Activated CD4-positive, alpha-beta memory T cell treated with anti-CD3 and anti-CD28 coated beads, Interleukin-2, amount 10 ng/mL, durations not matched to agents 7 days and 5 days (primary cell): ENCODE data around the gene TMEM132C. TPM values are rescaled to one million over a fixed set of nuclear protein-coding genes. Genes with fewer than 3 reads are reported as not detected.

Experiments
- CTCF ChIA-PET: fragments of 350-600 bp; sonication (Branson Sonifier 250); formaldehyde crosslinking; loops from one replicate; lab custom pipeline; 2021; ENCODE audit warnings: antibody characterized with exemption, inconsistent platforms; lab: Charles Lee
- POLR2A ChIA-PET: fragments of 350-600 bp; sonication (Branson Sonifier 250); formaldehyde crosslinking; loops from one replicate; lab custom pipeline; 2021; ENCODE audit warnings: antibody characterized with exemption; lab: Charles Lee
- DNase-seq: peaks from one replicate; pipeline ENCODE4 v3.0.0-alpha.2; 2020
- H3K27ac Mint-ChIP-seq: one replicate; pipeline ENCODE4 v1.8.0; 2021; ENCODE audit warnings: mild to moderate bottlenecking, mixed read lengths
- H3K27me3 Mint-ChIP-seq: one replicate; pipeline ENCODE4 v1.8.0; 2021; ENCODE audit warnings: mixed read lengths
- H3K36me3 Mint-ChIP-seq: one replicate; pipeline ENCODE4 v1.8.0; 2021; ENCODE audit warnings: low read depth, mixed read lengths
- H3K4me1 Mint-ChIP-seq: one replicate; pipeline ENCODE4 v1.8.0; 2021; ENCODE audit warnings: mixed read lengths
- H3K4me3 Mint-ChIP-seq: one replicate; pipeline ENCODE4 v1.8.0; 2021; ENCODE audit warnings: mild to moderate bottlenecking, mixed read lengths
- H3K9me3 Mint-ChIP-seq: one replicate; pipeline ENCODE4 v1.8.0; 2021; ENCODE audit warnings: mixed read lengths
- total RNA-seq, 2 experiments: library from RNA; stranded (reverse); gene quantifications; one replicate each; pipeline ENCODE4 v1.2.3, GENCODE V29; 2021

The TMEM132C gene
- total RNA-seq, 2 experiments from 2014 or later: 0.05 TPM; not detected in 1

DNA sequence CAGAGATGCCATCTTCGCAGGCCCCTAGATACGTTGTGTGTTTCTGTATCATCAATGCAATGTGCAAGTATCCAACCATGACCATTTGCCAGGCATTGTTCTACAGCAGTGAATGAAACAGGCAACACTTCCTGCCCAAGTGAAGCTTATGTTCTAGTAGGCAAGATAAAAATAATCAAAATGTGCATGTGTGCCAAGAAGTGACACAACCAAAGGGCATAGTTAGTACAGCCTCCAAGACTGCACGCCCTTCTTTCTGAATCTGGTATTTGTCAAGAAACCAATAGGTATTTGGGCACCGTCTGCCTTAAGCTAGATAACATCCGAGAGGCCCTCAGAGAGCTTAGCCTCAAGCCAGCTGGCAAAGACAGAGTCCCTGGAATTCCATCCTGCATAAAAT lies 152.0 kb downstream of the TMEM132C start:
- Mint-ChIP-seq H3K9me3 (peaks cover 7% of the 10 kb centered on the region), H3K27me3 (no peaks in the 10 kb centered on the region), H3K4me1 (no peaks in the 10 kb centered on the region), H3K4me3 (no peak overlapping the region), H3K27ac (no peak overlapping the region), H3K36me3 (no peaks in the 10 kb centered on the region)
- no peak for DNase-seq
- POLR2A ChIA-PET: no interaction called here
- CTCF ChIA-PET: no interaction called here

- no peak overlapping the region for H3K27ac Mint-ChIP-seq
- CTCF ChIA-PET: no interaction called here
- H3K4me1 Mint-ChIP-seq: no peaks in the 10 kb centered on the region
- H3K36me3 Mint-ChIP-seq: no peaks in the 10 kb centered on the region
- no peak overlapping the region for H3K4me3 Mint-ChIP-seq
- POLR2A ChIA-PET: no interaction called here
- peaks cover 10% of the 10 kb centered on the region for H3K9me3 Mint-ChIP-seq
- no peak for DNase-seq
- H3K27me3 Mint-ChIP-seq: no peaks in the 10 kb centered on the region
Observed at GRCh38 chr12:128420163-128420562, 153.2 kb downstream of the TMEM132C start.

DNA sequence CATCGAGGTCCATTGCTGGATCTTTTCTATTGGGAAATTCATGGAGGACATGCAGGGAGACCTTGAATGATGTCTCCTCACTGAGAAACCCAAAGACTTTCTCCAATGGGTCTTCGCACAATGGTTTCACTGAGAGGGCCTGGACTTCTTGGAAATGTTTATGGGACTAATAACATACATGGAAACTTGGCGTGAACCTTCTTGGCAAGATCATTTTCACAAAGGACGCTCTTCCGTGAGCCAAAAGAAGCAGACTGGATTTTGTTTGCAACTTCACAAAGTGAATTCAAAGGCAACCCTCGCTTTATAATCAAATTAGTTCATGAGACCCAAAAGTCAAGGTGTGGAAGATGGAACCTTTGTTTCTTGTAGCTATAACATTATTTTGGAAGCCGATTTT lies 154.4 kb downstream of the TMEM132C start:
- Mint-ChIP-seq H3K36me3 (no peaks in the 10 kb centered on the region), H3K4me3 (no peak overlapping the region), H3K27me3 (no peaks in the 10 kb centered on the region), H3K27ac (no peak overlapping the region), H3K9me3 (peaks cover 10% of the 10 kb centered on the region), H3K4me1 (no peaks in the 10 kb centered on the region)
- CTCF ChIA-PET: no interaction called here
- POLR2A ChIA-PET: no interaction called here
- DNase-seq: no peak

GRCh38 chr12:128423205-128423604 lies 156.2 kb downstream of the TMEM132C start:
- Mint-ChIP-seq H3K36me3 (no peaks in the 10 kb centered on the region), H3K4me1 (no peaks in the 10 kb centered on the region), H3K9me3 (peaks cover 7% of the 10 kb centered on the region), H3K4me3 (no peak overlapping the region), H3K27ac (no peak overlapping the region), H3K27me3 (no peaks in the 10 kb centered on the region)
- ChIA-PET CTCF (no interaction called here), POLR2A (no interaction called here)
- no peak for DNase-seq

DNA sequence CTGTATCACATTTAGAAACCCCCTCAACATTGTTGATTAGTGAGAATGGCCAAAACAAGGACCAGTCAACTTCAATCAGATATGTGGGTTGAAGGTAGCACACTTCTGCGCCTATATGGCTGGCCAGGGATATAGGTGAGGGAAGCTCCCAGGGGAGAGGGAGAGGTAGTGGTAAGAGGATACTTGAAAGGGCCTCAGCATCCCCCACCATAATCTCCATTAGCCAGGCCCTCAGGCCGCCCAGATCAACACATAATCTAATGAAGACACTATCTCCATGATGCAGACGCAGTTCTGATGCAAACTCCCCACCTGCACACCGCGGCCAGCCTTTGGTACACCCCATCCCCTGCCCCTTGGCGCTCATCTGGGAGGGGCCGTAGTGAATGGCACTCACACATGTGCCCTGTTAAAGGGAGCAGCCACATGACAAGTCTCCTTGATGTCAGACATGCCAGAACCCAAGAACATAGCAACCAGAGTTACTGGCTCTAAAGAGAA lies 158.0 kb downstream of the TMEM132C start:
- peaks cover 7% of the 10 kb centered on the region for H3K9me3 Mint-ChIP-seq
- H3K4me3 Mint-ChIP-seq: no peak overlapping the region
- ChIA-PET POLR2A (no interaction called here), CTCF (no interaction called here)
- H3K27me3 Mint-ChIP-seq: no peaks in the 10 kb centered on the region
- no peak for DNase-seq
- no peaks in the 10 kb centered on the region for H3K4me1 Mint-ChIP-seq
- H3K36me3 Mint-ChIP-seq: no peaks in the 10 kb centered on the region
- H3K27ac Mint-ChIP-seq: no peak overlapping the region

- DNase-seq: no peak
- CTCF ChIA-PET: no interaction called here
- POLR2A ChIA-PET: no interaction called here
- Mint-ChIP-seq H3K36me3 (no peaks in the 10 kb centered on the region), H3K27ac (no peak overlapping the region), H3K9me3 (peaks cover 2% of the 10 kb centered on the region), H3K4me1 (no peaks in the 10 kb centered on the region), H3K27me3 (no peaks in the 10 kb centered on the region), H3K4me3 (no peak overlapping the region)
Observed at GRCh38 chr12:128425666-128426331, 158.8 kb downstream of the TMEM132C start.

DNA sequence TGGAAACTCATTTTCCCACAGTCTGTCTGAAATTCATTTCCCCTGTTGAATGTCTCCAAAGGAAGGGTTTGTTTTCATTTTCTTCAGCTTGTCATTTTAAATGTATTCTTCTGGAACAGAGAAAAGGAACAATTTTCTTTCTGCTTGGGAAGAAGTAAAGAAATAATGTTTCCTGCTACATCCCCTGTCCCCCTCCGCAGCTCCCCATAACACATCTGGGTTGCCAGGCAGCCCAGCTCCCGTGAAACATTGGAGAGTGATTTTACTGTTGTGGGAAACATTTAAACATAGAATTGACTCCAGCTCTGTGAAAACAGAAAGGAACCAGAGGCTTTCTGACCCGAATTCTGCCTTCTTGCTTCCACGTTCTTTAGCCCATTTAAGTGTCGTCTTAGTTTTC lies 159.5 kb downstream of the TMEM132C start:
- Mint-ChIP-seq H3K4me3 (no peak overlapping the region), H3K4me1 (no peaks in the 10 kb centered on the region), H3K27me3 (no peaks in the 10 kb centered on the region), H3K27ac (no peak overlapping the region), H3K36me3 (no peaks in the 10 kb centered on the region), H3K9me3 (peaks cover 2% of the 10 kb centered on the region)
- ChIA-PET CTCF (no interaction called here), POLR2A (no interaction called here)
- DNase-seq: no peak

GRCh38 chr12:128439796-128440195 lies 172.8 kb downstream of the TMEM132C start:
- H3K27ac Mint-ChIP-seq: no peak overlapping the region
- no peak for DNase-seq
- POLR2A ChIA-PET: no interaction called here
- no peaks in the 10 kb centered on the region for H3K4me1 Mint-ChIP-seq
- H3K9me3 Mint-ChIP-seq: peaks cover 6% of the 10 kb centered on the region
- H3K4me3 Mint-ChIP-seq: no peak overlapping the region
- CTCF ChIA-PET: no interaction called here
- H3K27me3 Mint-ChIP-seq: no peaks in the 10 kb centered on the region
- H3K36me3 Mint-ChIP-seq: no peaks in the 10 kb centered on the region

- POLR2A ChIA-PET: no interaction called here
- Mint-ChIP-seq H3K27ac (no peak overlapping the region), H3K9me3 (peaks cover 6% of the 10 kb centered on the region), H3K4me1 (no peaks in the 10 kb centered on the region), H3K27me3 (no peaks in the 10 kb centered on the region), H3K4me3 (no peak overlapping the region), H3K36me3 (no peaks in the 10 kb centered on the region)
- CTCF ChIA-PET: no interaction called here
- DNase-seq: no peak
Observed at GRCh38 chr12:128442096-128442495, 175.1 kb downstream of the TMEM132C start.

DNA sequence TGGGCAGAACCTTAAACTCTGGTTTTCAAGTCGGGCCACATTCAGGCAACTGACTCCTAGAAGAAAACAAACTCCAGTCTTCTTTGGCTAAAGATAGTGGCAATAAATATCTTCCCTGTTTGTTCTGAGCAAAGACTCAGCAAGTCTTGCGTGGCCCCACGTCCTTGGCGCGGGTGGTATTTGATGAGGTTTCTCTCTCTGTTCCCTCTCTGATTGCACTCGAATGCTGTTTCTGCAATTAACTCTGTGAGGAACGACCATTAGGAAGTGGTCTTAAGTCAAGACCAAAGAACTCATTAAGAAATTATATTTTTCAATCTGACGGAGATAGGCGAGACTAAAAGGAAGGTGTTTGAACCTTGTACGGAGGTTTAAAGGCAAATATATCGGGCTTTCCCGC lies 177.6 kb downstream of the TMEM132C start:
- CTCF ChIA-PET: no interaction called here
- peaks cover 2% of the 10 kb centered on the region for H3K9me3 Mint-ChIP-seq

GRCh38 chr12:128445415-128446127 lies 178.6 kb downstream of the TMEM132C start:
- DNase-seq: no peak
- peaks cover 2% of the 10 kb centered on the region for H3K9me3 Mint-ChIP-seq
- H3K4me1 Mint-ChIP-seq: no peaks in the 10 kb centered on the region
- no peaks in the 10 kb centered on the region for H3K27me3 Mint-ChIP-seq
- H3K36me3 Mint-ChIP-seq: no peaks in the 10 kb centered on the region
- ChIA-PET POLR2A (no interaction called here), CTCF (no interaction called here)
- no peak overlapping the region for H3K4me3 Mint-ChIP-seq
- H3K27ac Mint-ChIP-seq: no peak overlapping the region

More for the DNA sequence above, 177.6 kb downstream of the TMEM132C start:
- no peak for DNase-seq
- no peak overlapping the region for H3K4me3 Mint-ChIP-seq
- H3K27ac Mint-ChIP-seq: no peak overlapping the region
- H3K4me1 Mint-ChIP-seq: no peaks in the 10 kb centered on the region
- no peaks in the 10 kb centered on the region for H3K27me3 Mint-ChIP-seq
- POLR2A ChIA-PET: no interaction called here
- H3K36me3 Mint-ChIP-seq: no peaks in the 10 kb centered on the region

- Mint-ChIP-seq H3K27ac (no peak overlapping the region), H3K4me1 (no peaks in the 10 kb centered on the region), H3K9me3 (peaks cover 4% of the 10 kb centered on the region), H3K36me3 (no peaks in the 10 kb centered on the region), H3K4me3 (no peak overlapping the region), H3K27me3 (no peaks in the 10 kb centered on the region)
- ChIA-PET POLR2A (no interaction called here), CTCF (no interaction called here)
- DNase-seq: no peak
Observed at GRCh38 chr12:128449146-128449894, 182.3 kb downstream of the TMEM132C start.

GRCh38 chr12:128450810-128451209 lies 183.8 kb downstream of the TMEM132C start:
- no peaks in the 10 kb centered on the region for H3K36me3 Mint-ChIP-seq
- no peaks in the 10 kb centered on the region for H3K4me1 Mint-ChIP-seq
- H3K9me3 Mint-ChIP-seq: peaks cover 4% of the 10 kb centered on the region
- no peak for DNase-seq
- H3K27ac Mint-ChIP-seq: no peak overlapping the region
- no peak overlapping the region for H3K4me3 Mint-ChIP-seq
- CTCF ChIA-PET: no interaction called here
- POLR2A ChIA-PET: no interaction called here
- no peaks in the 10 kb centered on the region for H3K27me3 Mint-ChIP-seq
